OCI-LY1 (cell line): Measurements from ENCODE around the gene HRK.

ENCODE experiments used
- H2AFZ ChIP-seq: fragments of 200-600 bp; sonication (generic), shearing (Covaris generic); 2 replicates; pipeline ENCODE4 v1.6.0; 2014; ENCODE audit warnings: antibody characterized with exemption, mild to moderate bottlenecking, low read length
- H3F3A ChIP-seq: fragments of 200-600 bp; sonication (generic), shearing (Covaris generic); 2 replicates; pipeline ENCODE4 v1.6.0; 2014; ENCODE audit warnings: mild to moderate bottlenecking, antibody characterized with exemption, low read length, moderate library complexity; ENCODE audit not compliant: insufficient read depth
- H3K27ac ChIP-seq: fragments of 200-600 bp; sonication (generic); 2 replicates; pipeline ENCODE4 v1.5.1; 2014; ENCODE audit warnings: low read length, mixed run types, mild to moderate bottlenecking, low read depth; ENCODE audit not compliant: poor library complexity, severe bottlenecking
- H3K27me3 ChIP-seq: fragments of 200-600 bp; sonication (generic); 2 replicates; pipeline ENCODE4 v1.6.0; 2014; ENCODE audit warnings: antibody characterized with exemption, mild to moderate bottlenecking, low read length, moderate library complexity; ENCODE audit not compliant: insufficient read depth
- H3K36me3 ChIP-seq: fragments of 200-600 bp; sonication (generic); 2 replicates; pipeline ENCODE4 v1.6.1; 2014; ENCODE audit warnings: mild to moderate bottlenecking, antibody characterized with exemption, low read length, moderate library complexity, mixed read lengths; ENCODE audit not compliant: insufficient read depth
- H3K4me1 ChIP-seq: fragments of 200-600 bp; sonication (generic); 2 replicates; pipeline ENCODE4 v1.5.1; 2014; ENCODE audit warnings: mild to moderate bottlenecking, low read length, moderate library complexity; ENCODE audit not compliant: insufficient read depth, severe bottlenecking
- H3K4me2 ChIP-seq: fragments of 200-600 bp; sonication (generic), shearing (Covaris generic); 2 replicates; pipeline ENCODE4 v1.6.1; 2014; ENCODE audit warnings: low read length
- H3K4me3 ChIP-seq: fragments of 200-600 bp; sonication (generic); 2 replicates; pipeline ENCODE4 v1.5.1; 2014; ENCODE audit warnings: low read length, low read depth, mild to moderate bottlenecking, mixed read lengths; ENCODE audit not compliant: poor library complexity, severe bottlenecking
- H3K79me2 ChIP-seq: fragments of 200-600 bp; shearing (Covaris generic); 2 replicates; pipeline ENCODE4 v1.6.1; 2016; ENCODE audit warnings: mixed run types, low read length, mixed read lengths; ENCODE audit not compliant: insufficient read depth
- H3K9ac ChIP-seq: fragments of 200-600 bp; sonication (generic), shearing (Covaris generic); 2 replicates; pipeline ENCODE4 v1.6.1; 2014; ENCODE audit warnings: mild to moderate bottlenecking, low read length, mixed read lengths
- H3K9me2 ChIP-seq: fragments of 200-600 bp; sonication (generic), shearing (Covaris generic); 2 replicates; pipeline ENCODE4 v1.6.1; 2014; ENCODE audit warnings: low read depth, mild to moderate bottlenecking, low read length, mixed read lengths
- H3K9me3 ChIP-seq: fragments of 200-600 bp; shearing (Covaris generic); 2 replicates; pipeline ENCODE4 v1.6.1; 2014; ENCODE audit warnings: low read length, mixed read lengths
- H4K20me1 ChIP-seq: fragments of 200-600 bp; sonication (generic), shearing (Covaris generic); 2 replicates; pipeline ENCODE4 v1.6.0; 2016; ENCODE audit warnings: mild to moderate bottlenecking, low read length; ENCODE audit not compliant: insufficient read depth
- CTCF ChIP-seq: fragments of 200-600 bp; sonication (generic), shearing (Covaris generic); IDR thresholded peaks from 2 replicates; pipeline ENCODE4 v1.5.1; 2017; ENCODE audit warnings: mild to moderate bottlenecking, antibody characterized with exemption, low read length, moderate library complexity, mixed read lengths
- EZH2 ChIP-seq: fragments of 200-600 bp; sonication (generic), shearing (Covaris generic); IDR thresholded peaks from 2 replicates; pipeline ENCODE4 v1.8.0; 2017; ENCODE audit warnings: borderline replicate concordance, mixed run types, mild to moderate bottlenecking, antibody characterized with exemption, low read length, moderate library complexity, mixed read lengths

HRK gene

GRCh38 chr12:116880213-116880816 is 926 bp downstream of the HRK start:
- Histone ChIP-seq H3K9me2 (no peaks in the 10 kb centered on the region), H3K36me3 (peaks cover 37% of the 10 kb centered on the region), H3K4me1 (peaks cover 41% of the 10 kb centered on the region), H2AFZ (no peak overlapping the region), H3K9ac (peak overlapping the region; percentile 92), H3K4me3 (peak overlapping the region; percentile 86), H3K4me2 (peak overlapping the region; percentile 91), H3F3A (no peaks in the 10 kb centered on the region), H3K9me3 (no peaks in the 10 kb centered on the region), H3K27ac (peak overlapping the region; percentile 76), H4K20me1 (no peaks in the 10 kb centered on the region), H3K79me2 (peaks cover 44% of the 10 kb centered on the region), H3K27me3 (no peaks in the 10 kb centered on the region)
- no peak for TF ChIP-seq CTCF
- TF ChIP-seq EZH2: no peak

GRCh38 chr12:116879509-116880212 is 1.6 kb downstream of the HRK start:
- Histone ChIP-seq H3K27ac (peak overlapping the region; percentile 76), H4K20me1 (no peaks in the 10 kb centered on the region), H3F3A (no peaks in the 10 kb centered on the region), H3K79me2 (peaks cover 50% of the 10 kb centered on the region), H3K9me3 (no peaks in the 10 kb centered on the region), H2AFZ (no peak overlapping the region), H3K4me1 (peaks cover 34% of the 10 kb centered on the region), H3K4me3 (peak overlapping the region; percentile 86), H3K4me2 (peak overlapping the region; percentile 91), H3K9ac (peak overlapping the region; percentile 92), H3K36me3 (peaks cover 43% of the 10 kb centered on the region), H3K27me3 (no peaks in the 10 kb centered on the region), H3K9me2 (no peaks in the 10 kb centered on the region)
- TF ChIP-seq CTCF (no peak), EZH2 (no peak)

- Histone ChIP-seq H3F3A (no peaks in the 10 kb centered on the region), H3K9me2 (no peaks in the 10 kb centered on the region), H3K9me3 (no peaks in the 10 kb centered on the region), H3K27me3 (no peaks in the 10 kb centered on the region), H3K27ac (peak overlapping the region; percentile 60), H3K4me3 (peak overlapping the region; percentile 86), H4K20me1 (no peaks in the 10 kb centered on the region), H3K4me2 (peak overlapping the region; percentile 91), H2AFZ (no peak overlapping the region), H3K36me3 (peaks cover 52% of the 10 kb centered on the region), H3K79me2 (peaks cover 51% of the 10 kb centered on the region), H3K4me1 (peaks cover 32% of the 10 kb centered on the region), H3K9ac (peak overlapping the region; percentile 92)
- TF ChIP-seq CTCF (no peak), EZH2 (no peak)
Measured at GRCh38 chr12:116878567-116879508, 2.4 kb downstream of the HRK start.
